GM10266 (cell line): Measurements from ENCODE around the gene CHAF1A.

Source experiments
- DNase-seq: peaks from one replicate; pipeline ENCODE4 v3.0.0; 2012; ENCODE audit errors: extremely low spot score
- TF ChIP-seq, protein P1 (sequence below): IDR thresholded peaks from 2 replicates; pipeline ENCODE4 v1.5.1; 2012; ENCODE audit warnings: mild to moderate bottlenecking, low read depth; ENCODE audit not compliant: control insufficient read depth, insufficient read depth; ENCODE audit errors: missing control alignments

CHAF1A gene

DNA sequence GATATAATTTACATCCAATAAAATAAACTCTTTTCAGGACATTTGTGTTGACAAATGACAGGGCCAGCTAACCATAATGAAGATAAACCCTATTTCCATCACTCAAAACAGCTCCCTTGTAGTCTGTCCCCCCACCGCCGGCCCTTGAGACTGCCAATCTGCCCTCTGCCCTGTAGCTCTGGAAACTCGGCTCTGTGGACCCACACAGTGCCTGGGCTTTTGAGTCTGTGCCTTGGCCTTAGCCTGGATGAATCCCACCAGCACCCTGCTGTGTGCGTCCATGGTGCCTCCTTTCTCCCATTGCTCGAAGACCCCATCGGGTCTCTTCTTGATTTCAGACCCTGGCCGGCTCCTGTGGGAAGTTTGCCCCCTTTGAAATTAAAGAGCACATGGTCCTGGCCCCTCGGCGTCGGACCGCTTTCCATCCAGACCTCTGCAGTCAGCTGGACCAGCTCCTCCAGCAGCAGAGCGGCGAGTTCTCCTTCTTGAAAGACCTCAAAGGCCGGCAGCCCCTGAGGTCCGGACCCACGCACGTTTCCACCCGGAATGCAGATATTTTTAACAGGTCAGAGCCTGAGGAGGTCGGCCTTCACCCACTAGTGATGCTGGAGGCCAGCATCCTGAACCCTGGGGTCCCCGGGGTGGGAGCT lies 26.0 kb downstream of the CHAF1A start:
- TF ChIP-seq, protein P1, sequence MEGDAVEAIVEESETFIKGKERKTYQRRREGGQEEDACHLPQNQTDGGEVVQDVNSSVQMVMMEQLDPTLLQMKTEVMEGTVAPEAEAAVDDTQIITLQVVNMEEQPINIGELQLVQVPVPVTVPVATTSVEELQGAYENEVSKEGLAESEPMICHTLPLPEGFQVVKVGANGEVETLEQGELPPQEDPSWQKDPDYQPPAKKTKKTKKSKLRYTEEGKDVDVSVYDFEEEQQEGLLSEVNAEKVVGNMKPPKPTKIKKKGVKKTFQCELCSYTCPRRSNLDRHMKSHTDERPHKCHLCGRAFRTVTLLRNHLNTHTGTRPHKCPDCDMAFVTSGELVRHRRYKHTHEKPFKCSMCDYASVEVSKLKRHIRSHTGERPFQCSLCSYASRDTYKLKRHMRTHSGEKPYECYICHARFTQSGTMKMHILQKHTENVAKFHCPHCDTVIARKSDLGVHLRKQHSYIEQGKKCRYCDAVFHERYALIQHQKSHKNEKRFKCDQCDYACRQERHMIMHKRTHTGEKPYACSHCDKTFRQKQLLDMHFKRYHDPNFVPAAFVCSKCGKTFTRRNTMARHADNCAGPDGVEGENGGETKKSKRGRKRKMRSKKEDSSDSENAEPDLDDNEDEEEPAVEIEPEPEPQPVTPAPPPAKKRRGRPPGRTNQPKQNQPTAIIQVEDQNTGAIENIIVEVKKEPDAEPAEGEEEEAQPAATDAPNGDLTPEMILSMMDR, result no peak
- DNase-seq, result no peak

DNA sequence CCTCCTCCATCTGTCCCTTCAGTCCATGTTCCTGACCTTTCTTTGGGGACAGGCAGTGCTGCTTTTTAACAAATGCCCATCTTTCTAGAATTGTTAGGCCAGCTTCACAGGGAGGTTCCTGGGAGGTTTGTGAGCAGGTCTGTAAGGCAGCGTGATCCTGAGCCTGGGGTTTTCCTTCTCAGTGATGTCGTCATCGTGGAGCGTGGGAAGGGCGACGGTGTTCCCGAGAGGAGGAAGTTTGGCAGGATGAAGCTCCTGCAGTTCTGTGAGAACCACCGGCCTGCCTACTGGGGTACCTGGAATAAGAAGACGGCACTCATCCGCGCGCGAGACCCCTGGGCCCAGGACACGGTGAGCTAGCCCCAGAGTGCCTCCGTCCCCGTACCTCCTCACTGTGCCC lies 26.8 kb downstream of the CHAF1A start:
- TF ChIP-seq, protein P1, result no peak
- DNase-seq, result no peak

DNA sequence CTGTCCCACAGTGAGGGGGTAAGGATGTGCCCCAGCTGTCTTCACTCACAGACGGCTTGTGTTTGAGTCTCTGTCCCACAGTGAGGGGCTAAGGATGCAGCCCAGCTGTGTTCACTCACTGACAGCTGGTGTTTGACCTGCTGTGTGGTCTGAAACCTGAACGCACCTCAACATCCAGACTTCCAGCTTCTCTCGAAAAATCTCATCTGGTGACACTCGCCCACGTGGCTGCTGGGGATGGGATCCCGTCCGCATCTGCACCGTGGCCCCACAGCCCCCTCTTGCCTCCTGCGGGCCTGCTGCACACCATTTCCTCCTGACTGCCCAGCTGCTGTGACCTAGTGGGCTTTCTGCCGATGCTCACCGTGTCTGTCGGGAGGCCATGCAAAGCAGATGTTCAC lies 27.3 kb downstream of the CHAF1A start:
- DNase-seq, result no peak
- TF ChIP-seq, protein P1, result no peak

DNA sequence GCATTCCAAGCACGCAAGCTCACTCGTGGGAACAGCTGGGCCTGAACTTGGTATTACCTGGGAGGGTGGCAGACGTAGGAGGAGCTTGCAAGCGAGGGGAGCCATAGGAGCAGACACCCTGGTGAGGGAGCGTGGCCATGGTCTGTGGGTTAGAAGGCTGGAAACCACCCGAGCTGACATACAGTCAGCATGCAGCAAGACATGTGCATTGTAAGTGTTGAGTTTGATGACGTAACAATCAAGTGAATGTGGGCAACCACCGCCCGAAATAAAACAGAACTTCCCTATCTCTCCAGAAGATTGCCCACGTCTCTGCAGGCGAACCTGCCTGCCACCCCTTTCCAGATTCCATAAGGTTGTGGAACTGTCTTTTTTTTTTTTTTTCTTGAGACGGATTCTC lies 28.3 kb downstream of the CHAF1A start:
- TF ChIP-seq, protein P1, result no peak
- DNase-seq, result no peak

GRCh38 chr19:4431296-4431695 lies 28.9 kb downstream of the CHAF1A start:
- TF ChIP-seq, protein P1, result no peak
- DNase-seq, result no peak

DNA sequence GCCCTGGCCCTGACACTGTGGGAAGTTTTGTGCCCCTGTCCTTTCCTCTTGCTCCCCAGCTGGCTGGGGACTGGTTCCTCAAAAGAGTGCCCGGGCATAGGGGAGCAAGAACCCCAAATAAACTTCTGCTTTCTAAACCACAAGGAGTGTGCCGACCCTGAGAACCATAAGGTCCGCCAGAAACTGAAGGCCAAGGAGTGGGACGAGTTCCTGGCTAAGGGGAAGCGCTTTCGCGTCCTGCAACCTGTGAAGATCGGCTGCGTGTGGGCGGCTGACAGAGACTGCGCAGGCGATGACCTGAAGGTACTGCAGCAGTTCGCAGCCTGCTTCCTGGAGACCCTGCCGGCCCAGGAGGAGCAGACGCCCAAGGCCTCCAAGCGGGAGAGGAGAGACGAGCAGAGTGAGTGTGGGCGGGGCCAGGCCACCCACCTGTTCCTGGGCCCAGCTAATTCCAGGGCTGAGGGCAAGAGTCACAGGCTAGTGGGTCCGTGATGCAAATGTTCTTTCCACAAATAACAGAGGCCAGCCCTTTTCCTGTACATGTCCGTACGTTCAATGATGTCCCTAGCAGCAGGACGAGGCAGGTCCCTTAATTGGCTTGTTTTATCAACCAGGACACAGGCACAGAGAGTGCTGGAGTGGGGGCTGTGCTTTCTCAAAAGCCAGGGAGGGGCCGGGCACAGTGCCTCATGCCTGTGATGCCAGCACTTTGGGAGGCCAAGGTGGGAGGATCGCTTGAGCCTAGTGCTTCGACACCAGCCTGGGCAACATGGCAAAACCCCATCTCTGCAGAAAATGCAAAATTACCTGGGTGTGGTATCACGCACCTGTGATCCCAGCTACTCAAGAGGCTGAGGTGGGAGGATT lies 29.6 kb downstream of the CHAF1A start:
- peak; percentile 65 for DNase-seq
- TF ChIP-seq, protein P1, result no peak
